Gastrocnemius medialis (tissue), 4 donors: ENCODE data around the gene IFT81. TPM values are rescaled to one million over a fixed set of nuclear protein-coding genes. Genes with fewer than 3 reads are reported as not detected.

Experiments used
- ATAC-seq, 2 donors: fragments of 150-250 bp; one replicate each; pipeline ENCODE4 v1.9.1; 2016
- DNase-seq, 2 donors: peaks; one replicate each; pipeline ENCODE4 v3.0.0-alpha.2; 2019
- H3K27ac ChIP-seq, 4 donors: fragments of 200-600 bp; sonication (generic); 1 replicate in 1 of 4; 2 replicates in 3 of 4; pipeline ENCODE4 v1.5.1; 2016 to 2018; ENCODE audit warnings: mild to moderate bottlenecking in 2 of 4, moderate library complexity in 1 of 4
- H3K27me3 ChIP-seq, 3 donors: fragments of 200-600 bp; sonication (generic) in 2 of 3; 1 replicate in 1 of 3; 2 replicates in 2 of 3; pipeline versions ENCODE4 v1.5.1 to v1.6.0; 2016 to 2019; ENCODE audit warnings: mild to moderate bottlenecking in 1 of 3, moderate library complexity in 1 of 3
- H3K36me3 ChIP-seq, 2 donors: fragments of 200-600 bp; sonication (generic) in 1 of 2; one replicate each; pipeline ENCODE4 v1.5.1; 2017 to 2018
- H3K4me1 ChIP-seq, 2 donors: fragments of 200-600 bp; sonication (generic) in 1 of 2; one replicate each; pipeline ENCODE4 v1.5.1; 2016 to 2017; ENCODE audit warnings: mild to moderate bottlenecking in 2 of 2
- H3K4me3 ChIP-seq, 4 donors: fragments of 200-600 bp; sonication (generic) in 3 of 4; 1 replicate in 1 of 4; 2 replicates in 3 of 4; pipeline ENCODE4 v1.5.1; 2016 to 2019; ENCODE audit warnings: mild to moderate bottlenecking in 2 of 4
- H3K9me3 ChIP-seq, 3 donors: fragments of 200-600 bp; sonication (generic) in 2 of 3; 1 replicate in 1 of 3; 2 replicates in 2 of 3; pipeline ENCODE4 v1.5.1; 2016 to 2019
- POLR2A ChIP-seq, 2 donors: fragments of 450-650 bp; IDR thresholded peaks; one replicate each; pipeline ENCODE4 v1.6.1; 2017; ENCODE audit warnings: antibody characterized with exemption in 2 of 2, mild to moderate bottlenecking in 2 of 2, moderate library complexity in 2 of 2
- in situ Hi-C, 4 donors: fragments of 200-750 bp; cut with MboI; loops; one replicate each; pipeline versions ENCODE4 v1.15.0 to v1.8.0; 2017; ENCODE audit warnings: low sequenced_read_pairs in 4 of 4
- intact Hi-C: fragments of 100-400 bp; cut with DNase I; formaldehyde crosslinking; loops from one replicate; pipeline ENCODE4 v1.15.1; 2023; ENCODE audit warnings: low total_unique reads
- total RNA-seq, 4 donors: library from RNA; depleted of rRNA; stranded (reverse); fragments of >200 nt; gene quantifications; one replicate each; pipeline versions ENCODE4 v1.1.0 to v1.2.3, GENCODE V29; 2016
- TF ChIP-seq, protein P1 (sequence below), 5 experiments: fragments of 450-650 bp in 3 of 5; fragments of 200-600 bp in 2 of 5; sonication (generic) in 2 of 5; IDR thresholded peaks in 4 of 5; conservative IDR thresholded peaks in 1 of 5; 1 replicate in 4 of 5; 2 replicates in 1 of 5; pipeline ENCODE4 v1.5.1; 2016 to 2019; ENCODE audit warnings: antibody characterized with exemption in 5 of 5, mild to moderate bottlenecking in 3 of 5, moderate library complexity in 3 of 5

Gene IFT81
- total RNA-seq, 4 donors from 2014 or later = 3.3 to 4.5 (median 3.7) TPM

DNA sequence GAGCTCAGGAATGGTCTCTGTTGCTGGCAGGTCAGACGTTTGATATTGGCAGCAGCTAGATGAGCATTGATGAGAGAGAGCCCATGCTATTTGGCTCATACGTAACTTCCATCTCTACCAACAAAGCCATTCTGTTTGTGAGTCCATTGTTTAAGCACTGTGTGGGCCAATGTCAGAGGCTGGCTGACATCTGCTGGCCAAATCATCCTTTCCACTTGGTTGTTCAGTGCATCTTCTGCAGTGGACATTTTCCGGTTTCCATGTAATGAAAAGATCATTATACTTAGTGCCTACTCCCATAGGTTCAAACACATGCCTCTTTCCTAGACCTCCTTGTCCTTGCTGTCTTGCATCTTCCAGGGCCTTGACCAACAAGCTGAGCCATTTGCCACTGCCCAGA lies 59.2 kb downstream of the IFT81 start:
- in situ Hi-C loops = no loop called here
- no peak for ATAC-seq
- Histone ChIP-seq H3K36me3 (no peaks in the 10 kb centered on the region), H3K9me3 (no peaks in the 10 kb centered on the region), H3K27ac (no peak overlapping the region), H3K4me1 (peaks cover 0 to 11% of the 10 kb centered on the region in 2 donors), H3K4me3 (no peak overlapping the region), H3K27me3 (no peaks in the 10 kb centered on the region)
- no peak for TF ChIP-seq POLR2A (IDR thresholded peaks at IDR 0.05)
- TF ChIP-seq, protein P1, sequence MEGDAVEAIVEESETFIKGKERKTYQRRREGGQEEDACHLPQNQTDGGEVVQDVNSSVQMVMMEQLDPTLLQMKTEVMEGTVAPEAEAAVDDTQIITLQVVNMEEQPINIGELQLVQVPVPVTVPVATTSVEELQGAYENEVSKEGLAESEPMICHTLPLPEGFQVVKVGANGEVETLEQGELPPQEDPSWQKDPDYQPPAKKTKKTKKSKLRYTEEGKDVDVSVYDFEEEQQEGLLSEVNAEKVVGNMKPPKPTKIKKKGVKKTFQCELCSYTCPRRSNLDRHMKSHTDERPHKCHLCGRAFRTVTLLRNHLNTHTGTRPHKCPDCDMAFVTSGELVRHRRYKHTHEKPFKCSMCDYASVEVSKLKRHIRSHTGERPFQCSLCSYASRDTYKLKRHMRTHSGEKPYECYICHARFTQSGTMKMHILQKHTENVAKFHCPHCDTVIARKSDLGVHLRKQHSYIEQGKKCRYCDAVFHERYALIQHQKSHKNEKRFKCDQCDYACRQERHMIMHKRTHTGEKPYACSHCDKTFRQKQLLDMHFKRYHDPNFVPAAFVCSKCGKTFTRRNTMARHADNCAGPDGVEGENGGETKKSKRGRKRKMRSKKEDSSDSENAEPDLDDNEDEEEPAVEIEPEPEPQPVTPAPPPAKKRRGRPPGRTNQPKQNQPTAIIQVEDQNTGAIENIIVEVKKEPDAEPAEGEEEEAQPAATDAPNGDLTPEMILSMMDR (IDR thresholded peaks at IDR 0.05 in 4 of 5, conservative IDR thresholded peaks at IDR 0.05 in 1 of 5) = no peak
- intact Hi-C loops = no loop called here
- DNase-seq = no peak

DNA sequence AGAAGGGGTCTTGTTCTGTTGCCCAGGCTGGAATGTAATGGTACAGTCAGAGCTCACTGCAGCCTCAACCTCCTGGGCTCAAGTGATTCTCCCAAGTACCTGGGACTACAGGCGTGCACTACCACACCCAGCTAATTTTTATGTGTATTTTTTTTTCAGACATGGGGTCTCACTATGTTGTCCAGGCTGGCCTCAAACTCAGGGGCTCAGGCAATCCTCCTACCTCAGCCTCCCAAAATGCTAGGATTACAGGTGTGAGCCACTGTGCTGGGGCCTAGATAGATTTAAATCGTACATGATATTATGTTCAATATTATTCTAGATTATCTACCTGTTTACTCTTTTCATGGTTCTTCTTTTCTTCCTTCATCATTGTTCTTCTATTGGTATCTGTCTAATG lies 61.5 kb downstream of the IFT81 start:
- H3K4me3 ChIP-seq = no peak overlapping the region
- in situ Hi-C loops = no loop called here
- DNase-seq (no peak), ATAC-seq (no peak)
- TF ChIP-seq, protein P1 (IDR thresholded peaks at IDR 0.05 in 4 of 5, conservative IDR thresholded peaks at IDR 0.05 in 1 of 5) = no peak
- TF ChIP-seq POLR2A (IDR thresholded peaks at IDR 0.05) = no peak
- H3K27ac ChIP-seq = no peak overlapping the region
- no peaks in the 10 kb centered on the region for H3K9me3 ChIP-seq
- intact Hi-C loops = no loop called here
- peaks cover 0 to 6% of the 10 kb centered on the region in 2 donors for H3K4me1 ChIP-seq
- no peaks in the 10 kb centered on the region for H3K36me3 ChIP-seq
- H3K27me3 ChIP-seq = no peaks in the 10 kb centered on the region

DNA sequence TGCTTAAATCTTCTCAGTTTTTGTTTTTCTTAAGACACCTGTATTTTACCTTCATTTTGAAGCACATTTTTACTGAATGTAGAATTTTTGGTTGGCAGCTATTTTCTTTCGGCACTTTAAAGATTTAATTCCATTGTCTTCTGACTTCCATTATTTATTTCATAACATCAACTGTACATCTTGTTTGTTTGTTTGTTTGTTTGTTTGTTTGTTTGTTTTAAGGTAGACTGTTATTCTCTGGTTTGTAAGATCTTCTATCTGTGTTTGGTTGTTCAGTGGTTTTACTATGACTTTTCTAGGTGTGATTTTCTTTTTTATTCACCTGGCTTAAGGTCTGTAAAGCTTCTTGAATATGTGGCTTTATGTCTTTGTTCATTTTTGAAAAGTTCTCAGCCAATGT lies 61.9 kb downstream of the IFT81 start:
- no peak overlapping the region for H3K27ac ChIP-seq
- intact Hi-C loops = no loop called here
- no peaks in the 10 kb centered on the region for H3K27me3 ChIP-seq
- in situ Hi-C loops = no loop called here
- H3K4me1 ChIP-seq = peaks cover 0 to 2% of the 10 kb centered on the region in 2 donors
- no peaks in the 10 kb centered on the region for H3K9me3 ChIP-seq
- no peaks in the 10 kb centered on the region for H3K36me3 ChIP-seq
- DNase-seq = no peak
- TF ChIP-seq, protein P1 (IDR thresholded peaks at IDR 0.05 in 4 of 5, conservative IDR thresholded peaks at IDR 0.05 in 1 of 5) = no peak
- no peak for TF ChIP-seq POLR2A (IDR thresholded peaks at IDR 0.05)
- no peak overlapping the region for H3K4me3 ChIP-seq
- no peak for ATAC-seq

DNA sequence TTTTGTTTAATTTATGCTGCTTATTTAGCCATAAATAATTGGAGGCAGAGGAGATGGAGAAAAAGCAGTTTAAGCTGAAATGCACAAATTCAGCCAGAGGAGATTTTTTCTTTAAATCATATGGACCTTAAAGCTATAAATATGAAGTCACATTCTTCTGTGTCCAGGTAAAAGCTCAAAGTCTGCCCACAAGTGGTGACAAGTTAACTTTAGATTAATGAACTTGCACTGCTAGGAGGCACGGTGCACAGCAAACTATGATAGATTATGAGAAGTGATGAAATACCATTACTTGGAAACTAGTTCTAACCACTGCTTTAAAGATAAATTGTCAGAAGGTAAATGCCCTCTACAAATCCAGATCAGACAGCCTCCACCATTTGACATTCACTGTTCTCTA lies 69.0 kb downstream of the IFT81 start:
- in situ Hi-C loops = no loop called here
- H3K36me3 ChIP-seq = peaks cover 0 to 5% of the 10 kb centered on the region in 2 donors

More for the DNA sequence above, 69.0 kb downstream of the IFT81 start:
- ATAC-seq = no peak
- no peak for TF ChIP-seq POLR2A (IDR thresholded peaks at IDR 0.05)
- TF ChIP-seq, protein P1 (IDR thresholded peaks at IDR 0.05 in 4 of 5, conservative IDR thresholded peaks at IDR 0.05 in 1 of 5) = no peak
- no peak overlapping the region for H3K27ac ChIP-seq
- no peaks in the 10 kb centered on the region for H3K9me3 ChIP-seq
- no peak overlapping the region for H3K4me3 ChIP-seq
- H3K4me1 ChIP-seq = no peaks in the 10 kb centered on the region
- no peak for DNase-seq
- intact Hi-C loops = no loop called here
- no peaks in the 10 kb centered on the region for H3K27me3 ChIP-seq
